Thymus (tissue), 11 donors: ENCODE results near the gene MAP7D2. TPM values are rescaled to one million over a fixed set of nuclear protein-coding genes. Genes with fewer than 3 reads are reported as not detected.
A peak's percentile ranks its signal among the peaks of the same experiment; 100 is the strongest.

Source experiments
- DNase-seq, 9 donors: peaks; one replicate each; pipeline ENCODE4 v3.0.0-alpha.2; 2013; ENCODE audit warnings: low spot score in 9 of 9, low read depth in 6 of 9, missing footprints in 1 of 9
- H3K27ac ChIP-seq, 2 donors: one replicate each; pipeline ENCODE4 v1.5.1; 2013; ENCODE audit warnings: control low read depth in 1 of 2, low read depth in 1 of 2, low read length in 1 of 2, mild to moderate bottlenecking in 1 of 2, moderate library complexity in 1 of 2
- H3K27me3 ChIP-seq, 2 donors: one replicate each; pipeline ENCODE4 v1.5.1; 2013; ENCODE audit warnings: low read length in 1 of 2; ENCODE audit not compliant: control insufficient read depth in 2 of 2, insufficient read depth in 1 of 2
- H3K36me3 ChIP-seq, 2 donors: one replicate each; pipeline ENCODE4 v1.5.1; 2013; ENCODE audit warnings: low read length in 1 of 2, mild to moderate bottlenecking in 1 of 2, moderate library complexity in 1 of 2; ENCODE audit not compliant: control insufficient read depth in 2 of 2, insufficient read depth in 2 of 2
- H3K4me1 ChIP-seq, 2 donors: one replicate each; pipeline ENCODE4 v1.5.1; 2013; ENCODE audit warnings: low read length in 2 of 2; ENCODE audit not compliant: control insufficient read depth in 2 of 2, insufficient read depth in 2 of 2
- H3K4me3 ChIP-seq, 2 donors: one replicate each; pipeline ENCODE4 v1.5.1; 2013; ENCODE audit warnings: low read length in 2 of 2, control low read depth in 1 of 2, mild to moderate bottlenecking in 1 of 2
- H3K9me3 ChIP-seq, 2 donors: one replicate each; pipeline ENCODE4 v1.5.1; 2013; ENCODE audit warnings: low read length in 1 of 2, mild to moderate bottlenecking in 1 of 2; ENCODE audit not compliant: control insufficient read depth in 2 of 2, insufficient read depth in 1 of 2
- WGBS: extraction: QIAGEN DNeasy Blood & Tissue Kit; methylation state at CpG from one replicate; pipeline ENCODE4 v1.1.7; 2013; 5-methylcytosine and 5-hydroxymethylcytosine counted together
- polyA plus RNA-seq: library from polyadenylated mRNA; stranded (reverse); fragments of 200-250 nt; gene quantifications from one replicate; pipeline ENCODE4 v1.2.3, GENCODE V29; 2013
- total RNA-seq: library from RNA; stranded (reverse); fragments of 120-200 nt; gene quantifications from one replicate; pipeline ENCODE4 v1.2.4, GENCODE V29; 2013
- donor health status: healthy.

MAP7D2 gene
- total and polyA plus RNA-seq, 2 donors = 2.6 to 4.4 TPM

GRCh38 chrX:20060961-20061748 is 55.6 kb downstream of the MAP7D2 start:
- Histone ChIP-seq H3K27ac (peak overlapping the region; percentile 60 to 84), H3K27me3 (peaks cover 0 to 3% of the 10 kb centered on the region in 2 donors), H3K4me3 (no peak overlapping the region), H3K36me3 (no peaks in the 10 kb centered on the region), H3K9me3 (no peaks in the 10 kb centered on the region), H3K4me1 (peaks cover 7 to 23% of the 10 kb centered on the region in 2 donors)
- DNase-seq = peak in 7 of 9 donors; percentile 13 to 74 (median 45)
- 2% methylated on average over 5 of the region's 5 CpGs for WGBS

- H3K4me3 ChIP-seq = no peak overlapping the region
- no peaks in the 10 kb centered on the region for H3K9me3 ChIP-seq
- no peaks in the 10 kb centered on the region for H3K36me3 ChIP-seq
- no peak overlapping the region for H3K27ac ChIP-seq
- WGBS = 97% methylated on average over 5 of the region's 5 CpGs
- peaks cover 0 to 3% of the 10 kb centered on the region in 2 donors for H3K27me3 ChIP-seq
- peaks cover 7 to 23% of the 10 kb centered on the region in 2 donors for H3K4me1 ChIP-seq
- no peak for DNase-seq
These were observed 57.1 kb downstream of the MAP7D2 start for GRCh38 chrX:20059467-20060128.

- Histone ChIP-seq H3K9me3 (no peaks in the 10 kb centered on the region), H3K27me3 (no peaks in the 10 kb centered on the region), H3K4me3 (no peak overlapping the region), H3K36me3 (no peaks in the 10 kb centered on the region), H3K4me1 (peaks cover 7 to 20% of the 10 kb centered on the region in 2 donors), H3K27ac (no peak overlapping the region)
- 95% methylated on average over 4 of the region's 4 CpGs for WGBS
- DNase-seq = no peak
These were observed 59.2 kb downstream of the MAP7D2 start for GRCh38 chrX:20057479-20057878.

- WGBS = 94% methylated on average over 11 of the region's 11 CpGs
- DNase-seq = no peak
- no peaks in the 10 kb centered on the region for H3K27me3 ChIP-seq
These were observed 60.0 kb downstream of the MAP7D2 start for GRCh38 chrX:20056704-20057103.

GRCh38 chrX:20053537-20053936 is 63.2 kb downstream of the MAP7D2 start:
- no peak for DNase-seq
- WGBS = 96% methylated on average over 8 of the region's 8 CpGs
- H3K27ac ChIP-seq = no peak overlapping the region
- H3K27me3 ChIP-seq = no peaks in the 10 kb centered on the region
- no peaks in the 10 kb centered on the region for H3K9me3 ChIP-seq
- no peak overlapping the region for H3K4me3 ChIP-seq
- no peaks in the 10 kb centered on the region for H3K36me3 ChIP-seq
- no peaks in the 10 kb centered on the region for H3K4me1 ChIP-seq

More at GRCh38 chrX:20056704-20057103, 60.0 kb downstream of the MAP7D2 start:
- H3K27ac ChIP-seq = no peak overlapping the region
- no peaks in the 10 kb centered on the region for H3K36me3 ChIP-seq
- H3K9me3 ChIP-seq = no peaks in the 10 kb centered on the region
- no peak overlapping the region for H3K4me3 ChIP-seq
- H3K4me1 ChIP-seq = peaks cover 7 to 14% of the 10 kb centered on the region in 2 donors

- WGBS = 89% methylated on average over 4 of the region's 4 CpGs
- no peak overlapping the region for H3K27ac ChIP-seq
- H3K9me3 ChIP-seq = no peaks in the 10 kb centered on the region
- H3K4me1 ChIP-seq = no peaks in the 10 kb centered on the region
- no peak for DNase-seq
- H3K27me3 ChIP-seq = no peaks in the 10 kb centered on the region
- H3K36me3 ChIP-seq = no peaks in the 10 kb centered on the region
- H3K4me3 ChIP-seq = no peak overlapping the region
These were observed 69.8 kb downstream of the MAP7D2 start for GRCh38 chrX:20046864-20047263.

- no peaks in the 10 kb centered on the region for H3K27me3 ChIP-seq
- no peaks in the 10 kb centered on the region for H3K36me3 ChIP-seq
- no peaks in the 10 kb centered on the region for H3K9me3 ChIP-seq
- DNase-seq = no peak
- WGBS = 89% methylated on average over 1 of the region's 1 CpG
- H3K4me3 ChIP-seq = no peak overlapping the region
- no peak overlapping the region for H3K27ac ChIP-seq
- H3K4me1 ChIP-seq = no peaks in the 10 kb centered on the region
These were observed 70.5 kb downstream of the MAP7D2 start for GRCh38 chrX:20046223-20046622.

GRCh38 chrX:20042221-20042620 is 74.5 kb downstream of the MAP7D2 start:
- H3K9me3 ChIP-seq = no peaks in the 10 kb centered on the region
- H3K4me3 ChIP-seq = no peak overlapping the region
- no peaks in the 10 kb centered on the region for H3K36me3 ChIP-seq
- H3K27me3 ChIP-seq = no peaks in the 10 kb centered on the region
- no peaks in the 10 kb centered on the region for H3K4me1 ChIP-seq
- no peak for DNase-seq
- 93% methylated on average over 7 of the region's 7 CpGs for WGBS
- H3K27ac ChIP-seq = no peak overlapping the region

- H3K9me3 ChIP-seq = no peaks in the 10 kb centered on the region
- H3K4me1 ChIP-seq = no peaks in the 10 kb centered on the region
- no peaks in the 10 kb centered on the region for H3K36me3 ChIP-seq
- H3K27ac ChIP-seq = no peak overlapping the region
- no peak overlapping the region for H3K4me3 ChIP-seq
- 94% methylated on average over 3 of the region's 3 CpGs for WGBS
- no peaks in the 10 kb centered on the region for H3K27me3 ChIP-seq
- no peak for DNase-seq
These were observed 77.7 kb downstream of the MAP7D2 start for GRCh38 chrX:20038966-20039365.
